Activated CD4-positive, CD25-positive, alpha-beta regulatory T cell (primary cell): ENCODE results near the gene SLC37A1.
"Not testable (repeated sequence)": the region's sequence is repeated elsewhere in the genome, so short reads cannot be mapped to it uniquely, and the experiment has no call there.

Source experiments
- DNase-seq, 4 experiments: peaks; one replicate each; lab custom pipeline; 2025; lab: John Stamatoyannopoulos, UW

Gene SLC37A1

DNA sequence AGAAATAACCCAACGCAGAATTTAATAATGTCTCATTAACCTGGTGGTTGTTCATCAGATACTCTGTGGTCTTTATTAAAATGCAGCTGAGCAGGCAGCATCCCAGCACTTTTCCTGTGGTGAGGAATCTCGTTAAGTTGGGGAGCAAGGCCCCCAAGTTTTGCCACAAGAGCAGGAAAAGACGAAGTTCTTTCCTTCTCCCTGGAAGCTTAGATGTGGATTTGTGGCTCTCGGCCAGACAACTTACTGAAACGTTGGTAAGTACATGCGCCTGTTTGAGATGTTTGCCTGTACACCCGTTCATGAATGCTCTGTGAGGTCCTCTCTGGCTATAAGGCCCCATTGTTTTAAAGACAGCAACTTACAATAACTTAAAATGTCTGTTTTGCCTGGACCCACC is 105.5 kb downstream of the SLC37A1 start:
- DNase-seq, result no peak

DNA sequence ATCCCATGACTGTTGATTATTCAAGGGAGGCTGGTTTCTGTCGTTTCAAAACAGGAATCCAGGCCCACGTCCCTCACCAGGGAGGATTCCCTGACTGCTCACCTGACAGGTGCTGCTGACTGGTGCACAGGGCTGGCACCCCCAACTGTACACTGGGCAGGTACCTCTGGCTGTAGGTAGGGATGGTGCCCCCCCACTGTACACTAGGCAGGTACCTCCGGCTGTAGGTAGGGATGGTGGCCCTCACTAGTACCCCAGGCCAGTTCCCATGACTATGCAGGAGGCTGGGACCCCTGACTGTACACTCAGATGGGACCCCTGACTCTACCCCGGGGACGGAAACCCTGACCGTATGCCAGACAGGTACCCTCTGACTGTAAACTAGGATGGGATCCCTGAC is 106.2 kb downstream of the SLC37A1 start:
- no peak for DNase-seq

GRCh38 chr21:42621166-42621818 is 107.6 kb downstream of the SLC37A1 start:
- no peak for DNase-seq

GRCh38 chr21:42621819-42622177 is 108.1 kb downstream of the SLC37A1 start:
- DNase-seq, result no peak

DNA sequence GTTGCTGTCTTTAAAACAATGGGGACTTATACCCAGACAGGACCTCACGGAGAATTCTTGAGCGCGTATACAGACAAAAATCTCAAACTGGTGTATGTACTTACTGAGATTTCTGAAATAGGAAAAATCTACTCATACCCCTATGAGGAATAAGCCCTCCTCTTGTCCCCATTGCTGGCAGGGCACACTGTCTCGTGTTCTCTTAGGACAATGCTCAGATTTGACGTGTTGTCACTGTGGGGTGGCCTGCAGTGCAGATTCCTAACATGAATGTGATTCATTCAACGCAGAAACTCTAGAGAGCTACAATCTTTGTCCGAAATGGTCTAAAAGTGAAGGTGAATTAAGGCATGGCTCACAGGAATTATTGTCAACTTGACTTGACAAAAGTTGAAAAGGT is 108.6 kb downstream of the SLC37A1 start:
- no peak for DNase-seq

GRCh38 chr21:42623694-42624093 is 110.0 kb downstream of the SLC37A1 start:
- no peak for DNase-seq

DNA sequence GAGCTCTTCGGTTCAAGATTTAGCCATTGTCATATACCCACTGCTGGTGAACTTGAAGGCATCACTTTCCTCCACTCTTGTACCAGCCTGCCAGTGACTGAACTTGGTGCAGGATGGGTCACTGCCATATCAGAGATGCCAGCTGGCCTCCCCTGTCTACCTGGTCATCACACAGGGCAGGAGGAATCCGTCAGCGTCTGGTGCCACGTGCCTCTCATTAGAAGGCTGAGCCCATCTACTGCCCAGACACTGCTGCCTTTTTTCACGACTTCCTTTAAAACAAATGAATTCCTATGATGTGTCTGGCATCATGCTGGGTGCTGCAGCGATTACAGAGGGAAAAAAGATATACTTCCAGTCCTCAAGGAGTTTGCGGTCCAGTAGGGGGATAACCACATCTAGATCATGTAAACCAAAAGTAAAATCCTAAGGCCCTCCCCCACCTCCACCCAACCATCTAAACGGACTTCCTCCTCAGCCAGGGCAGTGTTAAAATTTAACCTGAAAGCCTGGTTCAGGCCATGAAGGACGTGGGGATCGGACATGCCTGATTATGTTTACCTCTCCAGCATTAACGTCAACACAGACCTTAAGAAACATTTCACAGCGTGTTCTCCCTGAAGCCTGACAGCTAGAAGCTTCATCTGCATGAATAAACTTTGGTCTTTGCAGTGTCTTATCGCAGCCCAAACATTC is 110.6 kb downstream of the SLC37A1 start:
- no peak for DNase-seq

DNA sequence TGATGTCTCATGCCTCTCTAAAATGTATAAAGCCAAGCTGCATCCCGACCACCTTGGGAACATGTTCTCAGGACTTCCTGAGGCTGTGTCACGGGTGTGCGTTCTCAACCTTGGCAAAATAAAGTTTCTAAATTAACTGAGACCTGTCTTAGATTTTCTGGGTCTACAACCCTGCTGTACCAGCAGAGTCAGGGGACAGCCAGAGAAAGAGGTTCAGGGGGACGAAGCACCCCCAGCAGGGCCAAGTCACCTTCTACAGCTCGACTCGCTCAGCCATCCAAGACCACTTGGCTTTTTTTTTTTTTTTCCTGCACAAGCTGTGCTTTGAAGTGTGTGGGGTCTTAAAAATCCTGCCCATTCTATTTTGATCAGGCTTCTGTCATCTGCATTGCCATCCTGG is 111.3 kb downstream of the SLC37A1 start:
- DNase-seq, result no peak

GRCh38 chr21:42626171-42626570 is 112.5 kb downstream of the SLC37A1 start:
- DNase-seq, result no peak

DNA sequence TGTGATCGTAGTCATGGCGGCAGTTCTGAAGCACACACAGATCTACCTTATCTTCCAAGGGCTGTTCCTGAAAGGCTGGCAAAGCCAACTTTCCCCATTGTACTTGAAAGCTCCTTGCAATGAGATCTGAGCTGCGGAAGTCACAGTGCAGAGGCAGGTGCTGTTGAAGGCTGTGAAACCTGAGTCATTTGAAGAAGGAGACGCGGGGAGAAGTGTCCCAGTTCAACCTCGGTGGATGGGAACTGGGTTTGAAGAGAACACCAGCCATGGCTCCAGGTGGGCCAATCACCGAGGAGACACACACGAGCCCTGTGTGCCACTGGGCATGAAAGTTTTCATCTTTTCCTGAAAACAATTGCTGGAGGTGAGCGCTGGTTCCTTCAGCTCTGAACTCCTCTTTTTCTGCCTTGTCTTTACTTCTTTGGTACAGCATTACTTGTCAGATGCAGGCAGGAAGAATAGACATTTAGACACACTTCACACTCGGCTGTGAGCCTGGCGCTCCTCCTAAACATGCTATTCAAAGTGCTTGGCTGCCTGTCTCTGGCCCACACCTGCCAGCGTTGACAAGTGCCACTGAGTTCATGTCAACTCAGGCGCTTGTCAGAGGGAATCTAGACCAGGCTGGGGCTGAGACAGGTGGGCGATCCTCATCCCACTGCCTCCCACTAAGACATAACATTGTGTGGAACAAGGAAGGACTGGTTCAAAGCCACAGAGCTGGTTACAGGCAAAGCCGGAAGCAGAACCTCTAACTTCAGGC is 114.1 kb downstream of the SLC37A1 start:
- DNase-seq, result no peak

- DNase-seq, result not testable (repeated sequence)
Measured at GRCh38 chr21:42628466-42629061, 114.9 kb downstream of the SLC37A1 start.

DNA sequence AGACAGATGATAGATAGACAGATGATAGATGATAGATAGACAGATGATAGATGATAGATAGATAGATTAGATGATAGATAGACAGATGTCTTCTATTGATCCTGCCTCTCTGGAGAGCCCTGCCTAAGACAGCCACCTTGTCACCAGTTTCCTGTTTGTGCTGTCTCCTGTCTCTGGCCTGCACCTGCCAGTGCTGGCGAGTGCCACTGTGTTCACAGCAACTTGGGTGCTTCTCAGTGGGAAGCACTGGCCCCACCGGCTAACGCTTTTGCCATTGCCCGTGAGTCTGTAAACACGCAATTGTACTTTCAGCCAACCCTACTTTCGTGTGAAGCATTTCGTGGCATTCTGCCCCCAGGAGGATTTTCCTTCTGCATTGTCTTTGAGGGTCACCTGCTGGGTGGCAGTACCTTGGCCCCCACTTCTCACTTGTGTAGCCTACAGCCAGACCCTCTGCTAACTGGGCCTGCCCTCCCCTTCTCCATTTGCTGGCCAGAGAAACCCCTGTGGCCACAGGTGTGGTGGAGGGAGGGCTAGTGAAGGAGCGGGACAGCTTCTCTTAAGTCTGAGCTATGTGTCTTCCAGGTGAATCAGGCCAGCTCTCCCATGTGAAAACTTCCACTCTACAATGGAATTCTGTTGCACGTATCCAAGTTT is 116.4 kb downstream of the SLC37A1 start:
- DNase-seq, result no peak

GRCh38 chr21:42630626-42631025 is 117.0 kb downstream of the SLC37A1 start:
- DNase-seq, result no peak
